GM12892 (cell line): ENCODE measurements around the gene PRKN.

ENCODE experiments used
- POLR2A ChIP-seq: IDR thresholded peaks from 2 replicates; pipeline ENCODE4 v1.6.1; 2011; ENCODE audit warnings: low read depth, low read length, control low read depth
- POLR2AphosphoS5 ChIP-seq: IDR thresholded peaks from 2 replicates; pipeline ENCODE4 v1.6.1; 2011; ENCODE audit warnings: low read depth, low read length, control low read depth
- TAF1 ChIP-seq: IDR thresholded peaks from 2 replicates; pipeline ENCODE4 v1.6.1; 2011; ENCODE audit warnings: low read depth, mild to moderate bottlenecking, control low read depth, low read length, borderline replicate concordance

GRCh38 chr6:161843066-161843465 is 884.5 kb downstream of the PRKN start:
- no peak for TF ChIP-seq POLR2A
- no peak for TF ChIP-seq TAF1
- no peak for TF ChIP-seq POLR2AphosphoS5
